ENCODE data around the gene RTEL1.
"Not testable (repeated sequence)": the region's sequence is repeated elsewhere in the genome, so short reads cannot be mapped to it uniquely, and the experiment has no call there.

Gene RTEL1

GRCh38 chr20:63730189-63730733, 72.1 kb downstream of the RTEL1 start:
- not testable (repeated sequence) for DNase-seq

- no peak for DNase-seq
These were observed 73.3 kb downstream of the RTEL1 start for GRCh38 chr20:63731410-63731809.

GRCh38 chr20:63732118-63733095, 74.3 kb downstream of the RTEL1 start:
- DNase-seq, result no peak

- DNase-seq, result no peak
These were observed 75.0 kb downstream of the RTEL1 start for GRCh38 chr20:63733117-63733516.

- DNase-seq, result no peak
These were observed 75.5 kb downstream of the RTEL1 start for GRCh38 chr20:63733579-63734081.

GRCh38 chr20:63734111-63734945, 76.2 kb downstream of the RTEL1 start:
- DNase-seq, result no peak

GRCh38 chr20:63734946-63735858, 77.1 kb downstream of the RTEL1 start:
- no peak for DNase-seq

- DNase-seq, result no peak
These were observed 78.0 kb downstream of the RTEL1 start, which contains the start of gene LIME1 for GRCh38 chr20:63735859-63736718. LIME1 (plus strand) TSS chr20:63736664; CDS start chr20:63737550, 886 bp downstream.

GRCh38 chr20:63736893-63737694, 79.0 kb downstream of the RTEL1 start:
- DNase-seq, result no peak

- DNase-seq, result no peak
These were observed 79.5 kb downstream of the RTEL1 start for GRCh38 chr20:63737695-63737944.

- DNase-seq, result peak; percentile 60
These were observed 80.0 kb downstream of the RTEL1 start for GRCh38 chr20:63737945-63738686.

GRCh38 chr20:63738687-63739129, 80.6 kb downstream of the RTEL1 start:
- peak; percentile 76 for DNase-seq

- peak; percentile 85 for DNase-seq
These were observed 81.3 kb downstream of the RTEL1 start, which contains the start of gene SLC2A4RG for GRCh38 chr20:63739130-63740069. SLC2A4RG (plus strand) TSS chr20:63739776; CDS start chr20:63739913, 137 bp downstream.

- peak; percentile 68 for DNase-seq
These were observed 82.0 kb downstream of the RTEL1 start for GRCh38 chr20:63740070-63740626.

- DNase-seq, result peak; percentile 95
These were observed 82.7 kb downstream of the RTEL1 start for GRCh38 chr20:63740627-63741353.

GRCh38 chr20:63741354-63741675, 83.2 kb downstream of the RTEL1 start:
- DNase-seq, result no peak

Measured in left hindlimb (tissue), 1 donor.